GM18858 (cell line): ENCODE measurements around the gene TTLL11.
"Not testable (repeated sequence)": the region's sequence is repeated elsewhere in the genome, so short reads cannot be mapped to it uniquely, and the experiment has no call there.

Source experiments
- ATAC-seq: cut with Tn5 transposase; IDR thresholded peaks from one replicate; pipeline ENCODE4 v1.9.1; 2021; ENCODE audit not compliant: unreplicated experiment

Gene TTLL11

DNA sequence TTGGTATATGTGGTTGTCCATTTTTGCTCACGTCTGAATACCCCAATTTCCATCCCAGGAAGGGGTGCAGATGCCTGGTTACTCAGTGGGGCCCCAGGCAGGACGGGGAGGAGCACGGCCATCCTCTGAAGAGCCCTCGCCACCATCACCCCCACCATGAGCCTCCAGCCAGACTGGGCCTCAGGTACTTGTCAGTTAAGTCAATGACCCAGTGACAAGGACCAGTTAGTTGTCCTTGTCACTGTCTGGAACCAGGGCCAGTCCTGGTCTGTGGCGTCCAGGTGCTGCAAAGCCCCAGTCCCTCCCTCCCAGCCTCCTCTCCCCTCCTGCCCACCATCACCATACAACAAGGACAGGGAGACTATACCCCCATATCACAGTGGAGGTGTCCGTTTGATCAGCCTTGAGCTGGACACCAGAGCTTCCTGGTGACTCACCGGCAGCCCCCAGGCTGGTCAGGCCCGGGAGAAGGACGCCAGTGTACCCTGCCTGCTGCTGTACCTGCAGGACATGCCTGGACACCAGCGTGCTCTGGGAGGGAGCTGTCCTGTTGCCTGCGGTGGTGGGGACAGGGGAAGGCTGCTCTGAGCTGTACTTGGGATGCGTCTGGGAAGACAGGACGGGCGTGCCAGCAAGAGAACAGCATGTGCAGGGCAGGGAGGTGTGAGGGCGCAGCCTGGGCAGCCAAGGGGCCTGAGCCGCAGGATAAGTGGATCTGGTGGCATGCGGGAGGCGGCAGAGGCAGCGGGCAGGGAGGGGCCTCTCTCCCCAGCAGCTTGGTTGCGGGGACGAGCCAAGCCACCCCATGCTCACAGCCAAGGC is 32.6 kb upstream of the TTLL11 start:
- ATAC-seq: no peak

DNA sequence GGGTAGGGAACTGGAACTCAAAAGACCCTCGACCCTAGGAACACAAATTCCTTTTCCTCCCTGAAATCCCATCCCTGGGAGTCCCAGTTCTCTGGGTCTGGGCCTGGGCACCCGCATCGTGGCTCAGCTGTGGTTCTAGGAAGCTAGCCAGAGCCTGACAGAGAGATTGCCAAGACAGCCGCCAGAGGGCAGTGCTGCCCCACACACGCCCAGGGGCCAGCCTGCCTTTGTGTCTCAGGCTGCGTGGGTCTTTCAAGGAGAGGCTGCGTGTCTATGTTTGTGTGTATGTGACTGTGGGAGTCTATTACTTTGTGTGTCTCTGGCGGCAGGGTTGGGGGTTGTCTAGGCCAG is 32.0 kb upstream of the TTLL11 start:
- ATAC-seq: peak; percentile 72

DNA sequence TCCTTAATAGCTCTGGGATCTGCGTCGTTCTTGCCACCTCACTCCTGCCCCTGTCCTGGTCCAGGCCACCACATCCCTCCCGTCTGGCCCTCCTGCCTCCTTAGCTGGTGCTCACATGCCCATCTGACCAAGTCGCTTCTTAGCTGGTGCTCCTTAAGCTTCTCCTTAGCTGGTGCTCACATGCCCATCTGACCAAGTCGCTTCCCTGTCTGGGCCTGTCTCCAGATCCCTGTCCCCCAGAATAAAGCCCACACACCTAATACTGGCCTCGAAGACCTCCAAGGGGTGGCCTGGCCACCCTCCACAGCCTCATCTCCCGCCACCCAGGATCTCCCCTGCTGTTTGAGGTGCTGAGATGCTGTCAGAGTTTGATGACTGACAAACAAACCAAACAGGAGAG is 31.4 kb upstream of the TTLL11 start:
- no peak for ATAC-seq

DNA sequence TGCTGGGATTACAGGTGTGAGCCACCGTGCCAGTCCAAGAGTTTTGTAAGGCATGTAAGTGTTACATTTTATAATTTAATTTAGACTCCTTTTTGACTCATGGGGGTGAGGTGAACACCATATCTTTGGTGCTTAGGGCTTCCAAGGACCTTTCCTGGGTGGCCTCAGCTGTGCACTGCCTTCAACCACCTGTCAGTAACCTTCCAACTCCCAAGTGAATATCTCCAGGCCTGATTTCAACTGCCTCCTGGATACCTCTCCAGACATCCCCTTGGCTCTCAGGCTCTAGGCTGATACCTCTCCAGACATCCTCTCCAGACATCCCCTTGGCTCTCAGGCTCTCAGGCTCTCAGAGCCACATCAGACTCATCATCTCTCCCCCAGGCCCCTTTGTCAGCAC is 30.9 kb upstream of the TTLL11 start:
- no peak for ATAC-seq

DNA sequence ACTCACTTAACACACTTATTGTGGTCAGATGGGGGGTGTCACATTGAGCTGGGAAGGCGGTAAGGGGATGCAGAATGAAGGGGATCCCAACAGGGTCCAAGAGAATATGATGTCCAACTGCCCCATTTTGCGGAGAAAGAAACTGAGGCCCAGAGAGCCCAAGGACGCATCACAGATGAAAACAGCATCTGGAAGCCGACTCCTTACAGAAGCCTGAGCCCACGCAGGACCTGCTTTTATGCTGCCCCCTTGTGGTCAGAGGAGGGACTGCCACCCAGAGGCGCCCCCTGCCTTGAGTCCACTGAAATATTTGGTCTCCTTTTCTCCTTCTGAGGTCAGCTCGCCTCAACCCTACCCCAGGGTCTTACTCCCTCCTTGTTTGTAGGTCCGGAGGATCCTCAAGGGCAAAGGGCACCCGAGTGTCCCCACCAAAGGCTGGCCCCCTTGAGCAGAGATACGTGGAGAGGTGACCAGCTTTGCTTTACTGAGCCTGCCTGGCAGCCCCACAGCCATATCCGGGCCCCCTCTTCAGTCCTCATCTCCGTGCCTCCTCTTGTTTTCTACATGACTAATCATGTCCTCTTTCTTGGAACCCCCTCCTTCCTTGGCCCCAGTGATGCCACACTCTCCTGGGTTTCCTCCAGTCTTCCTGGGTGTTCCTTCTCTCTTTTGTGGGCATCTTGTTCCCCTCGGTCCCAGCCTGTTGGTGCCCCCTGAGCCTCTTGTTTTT is 30.0 kb upstream of the TTLL11 start:
- ATAC-seq: no peak

DNA sequence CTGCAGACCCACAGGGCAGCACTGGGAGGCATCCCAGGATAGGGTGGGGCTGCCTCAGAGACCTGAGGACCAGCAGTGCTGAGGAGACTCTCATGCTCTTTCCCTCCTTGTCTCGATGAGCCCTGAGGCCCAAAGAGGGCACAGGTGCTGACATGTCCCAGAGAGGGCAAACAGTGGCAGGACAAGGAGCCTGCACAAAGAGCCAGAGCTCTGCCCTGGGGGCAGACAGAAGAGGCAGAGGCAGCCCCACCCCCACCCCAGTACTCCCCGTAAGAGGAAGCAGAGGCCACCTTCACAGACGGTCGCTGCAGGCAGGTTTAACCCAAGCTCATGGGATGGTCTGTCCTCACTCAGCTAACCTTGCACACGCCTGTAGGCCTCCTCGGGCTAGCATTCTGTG is 29.4 kb upstream of the TTLL11 start:
- ATAC-seq: no peak

DNA sequence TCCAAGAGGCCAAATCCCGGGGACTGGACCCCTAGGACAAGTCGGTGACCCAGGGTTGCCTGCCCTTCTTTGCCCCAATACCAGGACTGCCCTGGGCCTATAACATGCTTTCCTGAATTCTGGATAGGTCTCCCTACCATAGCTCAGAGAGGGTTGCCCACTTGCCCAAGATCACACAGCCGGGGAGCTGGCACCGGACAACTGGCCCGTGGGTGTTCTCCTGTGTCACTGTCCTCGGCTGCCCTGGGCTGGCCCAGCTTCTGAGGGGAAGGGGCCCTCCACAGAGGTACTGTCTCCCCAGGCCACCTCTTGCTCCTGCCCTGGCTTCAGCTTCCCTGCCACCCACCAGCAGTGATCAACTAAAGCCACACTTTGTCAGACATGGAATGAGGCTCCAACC is 28.8 kb upstream of the TTLL11 start:
- no peak for ATAC-seq

DNA sequence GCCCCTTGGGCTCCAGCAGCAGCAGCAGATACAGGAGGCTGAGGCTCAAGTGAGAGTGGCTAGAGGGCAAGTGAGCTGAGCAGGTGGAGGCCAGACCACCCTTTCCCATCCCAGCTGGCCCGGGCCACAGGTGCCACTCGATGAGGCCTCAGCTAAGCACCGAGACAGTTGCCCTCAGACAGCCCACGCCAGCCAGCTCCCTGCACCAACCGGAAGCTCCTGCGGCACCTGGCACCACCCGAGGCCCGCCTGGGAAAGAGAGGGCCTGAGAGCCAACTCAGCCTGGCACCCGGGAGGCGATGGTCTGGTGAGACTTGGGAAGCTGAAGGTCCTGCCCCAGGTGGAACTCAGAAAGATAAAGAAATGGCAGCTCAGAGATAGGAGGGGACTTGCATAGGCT is 28.3 kb upstream of the TTLL11 start:
- no peak for ATAC-seq

DNA sequence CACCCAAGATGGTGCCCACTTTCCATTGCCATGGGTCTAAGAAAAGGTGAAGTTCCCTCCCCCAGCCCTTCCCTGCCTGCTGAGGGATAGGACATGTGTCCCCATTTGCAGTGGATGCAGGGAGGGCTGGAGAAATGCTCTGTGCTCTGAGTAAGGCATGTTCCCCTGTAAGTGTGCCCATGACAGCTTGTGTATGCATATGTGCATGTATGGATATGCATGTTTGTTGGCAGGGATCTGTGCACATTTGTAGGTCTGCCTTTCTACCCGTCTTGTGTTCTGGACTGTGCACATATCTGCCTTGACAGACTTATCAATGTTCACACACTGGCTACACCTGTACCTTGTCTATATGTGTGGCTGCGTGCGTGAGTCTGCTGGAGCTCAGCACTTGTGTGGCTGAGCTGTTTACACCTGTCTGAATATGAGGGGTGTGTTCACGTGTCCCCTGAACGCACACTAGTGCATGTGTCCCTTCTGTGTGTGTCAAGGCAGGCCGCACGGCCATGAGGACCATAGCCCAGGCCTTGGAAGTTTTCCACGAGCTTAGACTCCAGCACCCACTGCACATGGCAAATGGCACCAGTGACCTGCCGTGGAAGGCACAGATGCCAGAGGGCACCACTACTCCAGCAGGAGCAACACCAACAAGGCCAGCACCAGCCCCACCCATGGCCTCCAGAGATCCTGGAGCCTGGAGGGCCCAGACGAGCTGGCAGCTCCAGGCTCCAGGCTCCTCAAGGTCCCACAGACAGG is 27.4 kb upstream of the TTLL11 start:
- no peak for ATAC-seq

DNA sequence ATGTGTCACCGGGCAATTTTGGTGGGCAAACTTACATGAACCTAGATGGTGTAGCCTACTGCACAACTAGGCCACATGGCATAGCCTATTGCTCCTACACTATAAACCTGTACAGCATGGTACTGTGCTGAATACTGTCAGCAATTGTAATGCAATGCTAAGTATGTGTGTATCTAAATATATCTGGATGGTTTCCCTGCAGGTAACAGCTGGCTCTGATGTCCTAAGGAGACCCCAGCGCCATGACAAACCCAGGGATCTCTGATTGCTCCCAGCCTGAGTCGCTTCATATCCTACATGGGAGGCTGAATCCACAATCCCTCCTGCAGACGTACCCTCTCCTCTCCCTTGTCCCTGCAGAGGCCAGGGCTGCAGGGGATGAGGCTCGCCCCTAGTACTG is 26.6 kb upstream of the TTLL11 start:
- ATAC-seq: no peak

DNA sequence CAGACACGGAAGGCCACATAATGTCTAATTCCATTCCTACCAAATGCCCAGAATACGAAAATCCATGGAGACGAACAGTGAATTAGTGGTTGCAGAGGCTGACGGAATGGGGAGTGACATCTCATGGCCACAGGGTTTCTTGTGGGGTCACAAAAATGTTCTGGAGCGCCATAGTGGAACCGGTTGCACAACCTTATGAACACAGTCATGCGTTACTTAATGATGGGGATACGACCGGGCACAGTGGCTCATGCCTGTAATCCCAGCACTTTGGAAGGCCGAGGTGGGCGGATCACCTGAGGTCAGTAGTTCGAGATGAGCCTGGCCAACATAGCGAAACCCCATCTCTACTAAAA is 26.0 kb upstream of the TTLL11 start:
- no peak for ATAC-seq

DNA sequence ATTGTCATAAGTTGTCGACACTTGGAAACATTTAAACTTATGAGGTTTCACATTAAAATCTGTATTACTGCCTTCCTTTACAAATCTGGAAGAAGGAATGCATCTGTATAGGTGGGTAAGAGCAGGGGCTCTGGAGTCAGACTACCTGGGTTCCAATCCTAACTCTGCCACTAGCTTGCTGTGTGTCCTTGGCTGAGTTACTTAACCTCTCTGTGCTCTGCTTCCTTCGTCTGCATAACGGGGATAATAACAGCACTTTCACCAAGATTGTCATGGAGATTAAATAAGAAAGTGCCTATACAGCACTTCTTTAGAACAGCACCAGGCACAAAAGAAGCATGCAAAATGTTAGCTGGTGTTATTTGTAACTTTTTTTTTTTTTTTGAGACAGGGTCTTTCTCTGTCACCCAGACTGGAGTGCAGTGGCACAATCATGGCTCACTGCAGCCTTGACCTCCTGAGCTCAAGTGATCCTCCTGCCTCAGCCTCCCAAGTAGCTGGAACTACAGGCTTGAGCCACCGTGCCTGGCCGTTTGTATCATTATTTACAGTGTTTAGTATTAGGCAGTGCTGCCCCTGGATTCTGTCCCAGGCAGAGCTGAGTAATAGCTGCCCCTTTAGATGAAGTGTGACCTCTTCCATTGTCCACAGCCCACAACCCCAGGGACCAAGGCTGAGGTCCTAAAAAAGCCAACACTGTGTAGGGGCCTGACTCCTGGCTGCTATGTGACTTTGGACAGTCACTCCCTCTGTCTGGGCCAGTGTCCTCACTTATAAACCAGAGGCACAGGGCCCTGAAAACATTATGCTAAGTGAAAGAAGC is 25.4 kb upstream of the TTLL11 start:
- ATAC-seq: no peak

DNA sequence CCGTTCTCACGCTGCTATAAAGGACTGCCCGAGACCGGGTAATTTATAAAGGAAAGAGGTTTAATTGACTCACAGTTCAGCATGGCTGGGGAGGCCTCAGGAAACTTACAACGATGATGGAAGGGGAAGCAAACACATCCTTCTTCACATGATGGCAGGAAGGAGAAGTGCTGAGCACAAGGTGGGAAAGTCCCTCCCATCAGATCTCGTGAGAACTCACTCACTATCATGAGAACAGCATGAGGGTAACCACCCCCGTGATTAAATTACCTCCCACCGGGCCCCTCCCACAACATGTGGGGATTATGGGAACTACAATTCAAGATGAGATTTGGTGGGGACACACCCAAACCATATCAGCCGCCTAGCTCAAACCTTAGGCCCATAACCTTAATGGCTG is 24.1 kb upstream of the TTLL11 start:
- ATAC-seq: not testable (repeated sequence)

DNA sequence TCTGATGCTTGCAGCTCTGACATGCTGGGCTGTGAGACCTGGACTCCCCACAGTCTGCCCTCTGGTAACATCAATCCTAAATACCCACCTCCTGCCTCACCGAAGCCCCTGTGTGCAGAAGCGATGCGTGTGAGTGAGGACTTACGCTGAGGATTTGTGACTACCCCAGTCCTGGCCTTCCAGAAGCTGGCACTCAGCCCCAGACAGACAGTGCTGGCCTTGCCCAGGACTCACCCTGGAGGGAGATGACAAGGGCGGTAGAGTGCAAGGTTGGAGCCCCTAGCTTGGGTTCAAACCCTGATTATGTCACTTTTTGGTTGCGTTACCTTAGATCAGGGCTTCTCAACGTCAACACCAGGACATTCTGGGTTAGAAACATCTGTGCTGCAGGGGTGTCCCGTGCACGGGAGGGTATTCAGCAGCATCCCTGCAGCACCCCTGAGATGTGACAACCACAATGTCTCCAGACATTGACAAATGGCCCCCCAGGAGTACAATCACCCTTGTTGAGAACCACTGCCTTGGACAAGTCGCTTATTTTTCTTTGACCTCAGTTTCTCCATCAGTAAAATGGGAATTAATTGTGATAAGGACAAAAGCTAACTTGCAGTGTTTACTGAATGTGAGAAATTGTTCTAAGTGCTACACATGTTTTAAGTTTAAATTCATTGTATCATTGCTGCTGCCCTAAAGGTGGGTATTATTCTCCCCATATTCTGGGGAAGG is 23.5 kb upstream of the TTLL11 start:
- ATAC-seq: no peak

DNA sequence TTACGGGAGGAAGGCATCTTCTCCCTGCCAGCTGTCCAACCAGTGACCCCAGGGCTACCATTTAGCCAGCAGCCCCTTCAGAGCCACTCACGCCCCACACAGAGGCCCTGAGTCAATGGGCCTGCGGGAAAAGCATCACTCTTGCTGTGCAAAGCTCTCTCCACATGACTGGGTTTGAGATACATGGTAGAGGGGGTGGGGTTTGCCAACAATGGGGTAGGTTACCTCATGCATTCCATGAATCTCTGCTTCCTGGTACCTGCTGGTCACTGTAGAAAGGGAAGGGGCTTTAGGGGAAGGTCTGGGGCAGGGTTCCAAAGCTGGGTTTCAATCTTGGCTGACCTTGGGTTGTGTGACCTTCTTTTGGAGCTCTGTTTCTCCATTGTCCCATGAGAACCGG is 22.9 kb upstream of the TTLL11 start:
- ATAC-seq: no peak

DNA sequence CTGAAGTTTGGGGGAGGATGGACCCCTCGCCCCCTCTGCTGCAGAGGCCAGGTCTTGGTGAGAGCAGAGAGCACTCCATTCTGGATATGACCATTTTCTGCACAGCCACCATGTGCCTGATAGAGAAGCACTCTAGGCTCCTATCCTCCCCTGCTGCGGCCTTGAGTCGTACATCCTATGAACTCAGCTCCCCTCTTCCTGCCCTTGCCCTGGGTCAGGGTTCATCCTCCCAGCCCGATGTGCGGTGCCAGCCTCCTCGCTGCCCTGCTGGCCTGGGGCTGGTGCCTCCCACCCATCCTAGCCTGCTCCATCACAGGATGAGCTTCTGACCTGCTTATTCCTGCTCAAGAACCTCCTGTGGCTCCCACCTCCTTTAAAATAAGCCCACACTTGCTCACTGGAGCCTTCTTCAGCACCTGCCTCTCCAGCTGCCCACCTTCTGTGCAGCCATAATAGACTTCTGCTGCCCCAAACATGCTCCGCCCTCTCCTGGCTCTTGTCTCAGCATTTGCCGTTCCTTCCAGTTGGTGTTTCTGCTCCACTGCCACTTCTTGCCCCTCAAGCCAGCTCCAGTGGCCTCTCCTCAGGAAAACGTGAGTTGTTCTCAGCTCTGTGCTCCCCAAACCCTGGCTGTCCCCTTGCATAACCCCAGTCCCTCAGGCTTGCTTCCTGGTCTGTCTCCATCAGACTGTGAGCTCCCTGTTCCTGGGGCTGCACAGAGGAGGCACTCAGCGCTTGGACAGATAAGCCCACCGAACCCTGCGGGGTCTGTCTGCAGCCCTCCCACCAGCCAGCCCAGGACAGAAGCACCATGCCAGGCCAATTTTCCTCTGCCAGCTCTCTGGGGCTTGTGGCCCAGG is 22.3 kb upstream of the TTLL11 start:
- ATAC-seq: no peak

DNA sequence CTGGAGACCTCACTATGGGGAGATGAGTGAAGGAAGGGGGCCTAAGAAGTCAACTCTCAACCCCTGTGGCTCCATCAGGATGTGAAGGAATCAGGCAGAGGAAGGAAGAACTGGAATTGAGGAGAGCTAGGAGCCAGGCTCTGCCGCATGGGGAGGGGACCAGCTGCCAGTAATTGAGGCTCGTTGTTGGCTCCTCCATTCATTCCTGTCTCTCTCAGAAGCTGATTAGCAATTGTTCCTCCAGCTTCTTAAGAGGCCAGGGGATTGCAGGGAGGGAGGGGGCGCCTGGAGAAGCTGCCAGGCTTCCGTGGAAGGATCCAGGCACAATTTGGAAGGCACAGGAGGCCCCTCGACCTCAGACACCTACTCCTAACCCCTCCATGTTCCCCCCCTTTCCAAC is 20.5 kb upstream of the TTLL11 start:
- ATAC-seq: no peak

DNA sequence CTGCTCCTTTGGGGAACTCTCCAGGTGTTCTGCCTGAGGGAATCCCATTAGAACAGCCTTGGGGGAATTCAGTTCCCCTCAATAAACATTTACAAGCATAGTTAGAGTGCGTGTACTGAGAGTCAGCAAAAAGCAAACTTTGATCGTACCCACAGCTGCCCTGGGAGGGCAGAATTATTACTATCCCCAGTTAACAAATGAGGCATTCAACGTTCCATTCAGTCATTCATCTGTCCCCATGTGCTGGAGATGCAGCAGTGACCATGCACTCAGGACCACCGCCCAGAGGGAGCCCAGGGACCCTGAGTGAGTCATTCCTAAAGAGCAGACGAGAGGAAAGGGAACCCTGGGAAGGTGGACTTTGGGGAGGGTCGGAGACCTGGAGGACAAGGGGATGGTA is 19.1 kb upstream of the TTLL11 start:
- ATAC-seq: no peak

DNA sequence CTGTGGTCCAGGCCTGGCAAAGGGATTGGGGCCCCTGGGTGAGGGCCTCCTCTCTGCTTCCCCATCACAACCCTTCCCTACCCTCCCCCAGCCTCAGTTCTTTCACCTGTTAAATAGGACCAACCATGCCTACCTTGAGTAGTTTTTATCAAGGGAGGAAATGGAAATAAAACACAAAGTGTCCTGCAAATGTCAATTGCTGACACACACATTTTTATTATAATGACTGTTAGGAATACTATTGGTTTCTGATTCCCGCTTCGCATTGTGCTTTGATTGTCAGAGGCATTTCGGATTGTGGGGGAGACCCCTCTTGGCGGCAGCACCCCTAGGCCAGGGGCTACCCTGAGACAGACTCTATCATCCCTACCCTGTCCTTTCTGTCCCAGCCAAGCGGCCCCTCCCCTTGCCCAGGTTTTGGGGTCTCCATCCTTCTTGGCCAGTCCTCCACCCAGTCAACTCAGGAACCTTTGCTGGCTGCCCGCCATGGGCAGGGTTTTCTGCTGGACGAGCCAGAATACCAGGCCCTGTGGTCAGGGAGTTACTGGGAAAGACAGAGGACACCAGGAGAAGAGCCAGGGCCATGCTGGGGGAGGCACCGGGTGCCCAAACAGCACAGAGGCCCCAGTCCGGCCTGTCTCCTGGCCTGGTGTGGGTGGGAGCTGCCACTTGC is 18.4 kb upstream of the TTLL11 start:
- no peak for ATAC-seq
